ENCODE data around the gene C17orf50.

GRCh38 chr17:35761601-35762000 is 914 bp downstream of the C17orf50 start:
- TF ChIP-seq, protein P1, sequence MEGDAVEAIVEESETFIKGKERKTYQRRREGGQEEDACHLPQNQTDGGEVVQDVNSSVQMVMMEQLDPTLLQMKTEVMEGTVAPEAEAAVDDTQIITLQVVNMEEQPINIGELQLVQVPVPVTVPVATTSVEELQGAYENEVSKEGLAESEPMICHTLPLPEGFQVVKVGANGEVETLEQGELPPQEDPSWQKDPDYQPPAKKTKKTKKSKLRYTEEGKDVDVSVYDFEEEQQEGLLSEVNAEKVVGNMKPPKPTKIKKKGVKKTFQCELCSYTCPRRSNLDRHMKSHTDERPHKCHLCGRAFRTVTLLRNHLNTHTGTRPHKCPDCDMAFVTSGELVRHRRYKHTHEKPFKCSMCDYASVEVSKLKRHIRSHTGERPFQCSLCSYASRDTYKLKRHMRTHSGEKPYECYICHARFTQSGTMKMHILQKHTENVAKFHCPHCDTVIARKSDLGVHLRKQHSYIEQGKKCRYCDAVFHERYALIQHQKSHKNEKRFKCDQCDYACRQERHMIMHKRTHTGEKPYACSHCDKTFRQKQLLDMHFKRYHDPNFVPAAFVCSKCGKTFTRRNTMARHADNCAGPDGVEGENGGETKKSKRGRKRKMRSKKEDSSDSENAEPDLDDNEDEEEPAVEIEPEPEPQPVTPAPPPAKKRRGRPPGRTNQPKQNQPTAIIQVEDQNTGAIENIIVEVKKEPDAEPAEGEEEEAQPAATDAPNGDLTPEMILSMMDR (IDR thresholded peaks at IDR 0.05 in 8 of 11, conservative IDR thresholded peaks at IDR 0.05 in 3 of 11): no peak
- TF ChIP-seq POLR2A (IDR thresholded peaks at IDR 0.05) (no peak), POLR2AphosphoS5 (IDR thresholded peaks at IDR 0.05) (no peak)

All from spleen (tissue), 7 donors.